PC-3 (cell line): ENCODE results near the gene HLF.

Experiments
- EZH2 ChIP-seq: fragments of 300-600 bp; sonication (generic); IDR thresholded peaks from one replicate; pipeline ENCODE4 v1.6.1; 2017; ENCODE audit warnings: antibody characterized with exemption, mild to moderate bottlenecking, low read length; ENCODE audit not compliant: unreplicated experiment
- TF ChIP-seq, protein P1 (sequence below): fragments of 300-600 bp; sonication (generic); conservative IDR thresholded peaks from 2 replicates; pipeline ENCODE4 v1.5.1; 2017; ENCODE audit warnings: antibody characterized with exemption, low read depth, mild to moderate bottlenecking, low read length

DNA sequence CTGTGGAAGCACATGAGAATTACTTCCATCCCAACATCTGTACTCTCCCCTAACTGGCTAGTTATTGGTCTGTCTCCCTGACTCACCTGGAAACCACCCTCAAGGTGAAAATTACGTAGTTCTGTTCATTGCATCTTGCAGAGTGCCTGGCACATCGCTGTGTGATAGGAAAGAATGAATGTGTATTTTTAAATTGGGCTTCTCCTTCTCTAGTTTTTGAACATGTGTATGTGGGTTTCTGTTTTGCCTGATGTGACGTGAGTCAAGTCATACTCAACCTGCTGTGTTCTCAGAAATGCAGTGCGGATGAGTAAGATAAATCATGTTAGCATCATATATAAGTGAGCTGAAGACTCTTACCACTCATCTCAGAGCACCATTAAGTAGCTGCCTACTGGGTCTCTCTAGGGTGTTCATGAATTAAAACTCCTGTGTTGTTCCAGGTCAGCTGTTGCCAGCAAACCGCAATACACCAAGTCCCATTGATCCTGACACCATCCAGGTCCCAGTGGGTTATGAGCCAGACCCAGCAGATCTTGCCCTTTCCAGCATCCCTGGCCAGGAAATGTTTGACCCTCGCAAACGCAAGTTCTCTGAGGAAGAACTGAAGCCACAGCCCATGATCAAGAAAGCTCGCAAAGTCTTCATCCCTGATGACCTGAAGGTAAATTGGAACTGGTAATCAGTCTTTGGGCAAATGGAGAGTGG, 50.2 kb downstream of the HLF start:
- TF ChIP-seq, protein P1, sequence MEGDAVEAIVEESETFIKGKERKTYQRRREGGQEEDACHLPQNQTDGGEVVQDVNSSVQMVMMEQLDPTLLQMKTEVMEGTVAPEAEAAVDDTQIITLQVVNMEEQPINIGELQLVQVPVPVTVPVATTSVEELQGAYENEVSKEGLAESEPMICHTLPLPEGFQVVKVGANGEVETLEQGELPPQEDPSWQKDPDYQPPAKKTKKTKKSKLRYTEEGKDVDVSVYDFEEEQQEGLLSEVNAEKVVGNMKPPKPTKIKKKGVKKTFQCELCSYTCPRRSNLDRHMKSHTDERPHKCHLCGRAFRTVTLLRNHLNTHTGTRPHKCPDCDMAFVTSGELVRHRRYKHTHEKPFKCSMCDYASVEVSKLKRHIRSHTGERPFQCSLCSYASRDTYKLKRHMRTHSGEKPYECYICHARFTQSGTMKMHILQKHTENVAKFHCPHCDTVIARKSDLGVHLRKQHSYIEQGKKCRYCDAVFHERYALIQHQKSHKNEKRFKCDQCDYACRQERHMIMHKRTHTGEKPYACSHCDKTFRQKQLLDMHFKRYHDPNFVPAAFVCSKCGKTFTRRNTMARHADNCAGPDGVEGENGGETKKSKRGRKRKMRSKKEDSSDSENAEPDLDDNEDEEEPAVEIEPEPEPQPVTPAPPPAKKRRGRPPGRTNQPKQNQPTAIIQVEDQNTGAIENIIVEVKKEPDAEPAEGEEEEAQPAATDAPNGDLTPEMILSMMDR = no peak
- no peak for TF ChIP-seq EZH2
